ENCODE data around the gene ADAMTS5. TPM values are rescaled to one million over a fixed set of nuclear protein-coding genes. Genes with fewer than 3 reads are reported as not detected.

Gene ADAMTS5
- total RNA-seq, 1 donor from 2014 or later = 27.5 TPM

DNA sequence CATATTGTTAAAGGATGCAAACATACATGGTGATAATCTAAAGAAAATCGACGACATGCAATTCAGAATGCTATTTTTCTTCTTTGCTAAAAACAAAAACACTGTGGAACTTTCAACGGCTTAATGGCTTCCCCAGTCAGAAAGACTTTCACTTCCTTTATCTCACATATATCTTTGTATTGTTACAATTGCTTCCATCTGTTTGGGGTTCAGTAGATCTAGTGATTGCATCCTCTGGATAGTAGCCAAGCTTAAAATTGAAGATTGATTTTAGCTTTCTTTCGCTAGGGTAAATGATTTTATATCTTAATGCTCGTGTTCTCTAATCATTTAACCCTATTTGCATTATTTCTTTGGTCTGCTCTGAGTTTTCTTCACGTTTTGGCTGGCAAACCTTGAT, 89.9 kb downstream of the ADAMTS5 start:
- intact Hi-C loops (cut with DNase I) = no loop called here
- H3K9me3 ChIP-seq = peaks cover 0 to 9% of the 10 kb centered on the region in 2 donors

DNA sequence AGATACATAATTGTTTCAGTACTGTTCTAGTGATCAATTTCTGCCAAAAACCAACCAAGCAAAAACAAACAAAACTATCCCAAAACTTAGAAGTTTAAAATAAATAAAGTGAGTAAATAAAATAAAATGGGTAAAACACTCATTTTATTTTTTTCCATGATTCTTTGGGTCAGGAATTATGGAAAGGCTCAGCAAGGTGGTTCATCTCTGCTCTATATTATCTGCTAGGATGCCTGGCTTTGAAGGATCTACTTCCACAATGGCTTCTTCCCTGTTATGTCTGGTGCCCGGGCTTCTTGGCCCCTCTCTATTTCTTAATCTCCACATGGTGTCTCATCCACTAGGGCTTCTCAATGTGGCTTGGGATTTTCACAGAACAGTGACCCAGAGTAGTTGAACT, 92.5 kb downstream of the ADAMTS5 start:
- DNase-seq (ENCODE audit: low spot score in 2 of 2) = no peak
- intact Hi-C loops (cut with DNase I) = no loop called here
- Histone ChIP-seq H3K27me3 (no peaks in the 10 kb centered on the region), H3K4me1 (no peaks in the 10 kb centered on the region), H3K9me3 (peaks cover 0 to 9% of the 10 kb centered on the region in 2 donors), H3K4me3 (no peak overlapping the region), H3K36me3 (no peaks in the 10 kb centered on the region), H3K27ac (no peak overlapping the region)
- TF ChIP-seq, protein P1, sequence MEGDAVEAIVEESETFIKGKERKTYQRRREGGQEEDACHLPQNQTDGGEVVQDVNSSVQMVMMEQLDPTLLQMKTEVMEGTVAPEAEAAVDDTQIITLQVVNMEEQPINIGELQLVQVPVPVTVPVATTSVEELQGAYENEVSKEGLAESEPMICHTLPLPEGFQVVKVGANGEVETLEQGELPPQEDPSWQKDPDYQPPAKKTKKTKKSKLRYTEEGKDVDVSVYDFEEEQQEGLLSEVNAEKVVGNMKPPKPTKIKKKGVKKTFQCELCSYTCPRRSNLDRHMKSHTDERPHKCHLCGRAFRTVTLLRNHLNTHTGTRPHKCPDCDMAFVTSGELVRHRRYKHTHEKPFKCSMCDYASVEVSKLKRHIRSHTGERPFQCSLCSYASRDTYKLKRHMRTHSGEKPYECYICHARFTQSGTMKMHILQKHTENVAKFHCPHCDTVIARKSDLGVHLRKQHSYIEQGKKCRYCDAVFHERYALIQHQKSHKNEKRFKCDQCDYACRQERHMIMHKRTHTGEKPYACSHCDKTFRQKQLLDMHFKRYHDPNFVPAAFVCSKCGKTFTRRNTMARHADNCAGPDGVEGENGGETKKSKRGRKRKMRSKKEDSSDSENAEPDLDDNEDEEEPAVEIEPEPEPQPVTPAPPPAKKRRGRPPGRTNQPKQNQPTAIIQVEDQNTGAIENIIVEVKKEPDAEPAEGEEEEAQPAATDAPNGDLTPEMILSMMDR (IDR thresholded peaks at IDR 0.05) = no peak

More for the DNA sequence above, 89.9 kb downstream of the ADAMTS5 start:
- TF ChIP-seq, protein P1 (IDR thresholded peaks at IDR 0.05) = no peak
- Histone ChIP-seq H3K4me1 (no peaks in the 10 kb centered on the region), H3K27ac (no peak overlapping the region), H3K4me3 (no peak overlapping the region), H3K36me3 (no peaks in the 10 kb centered on the region), H3K27me3 (no peaks in the 10 kb centered on the region)
- DNase-seq (ENCODE audit: low spot score in 2 of 2) = no peak

Other genes with a start within 250 kb of the ADAMTS5 start
- gene ADAMTS1, start 121.7 kb downstream of the ADAMTS5 start, total RNA-seq = 672 TPM

Measured in ascending aorta (tissue), 2 donors.